ENCODE data around the gene CFAP97. TPM values are rescaled to one million over a fixed set of nuclear protein-coding genes. Genes with fewer than 3 reads are reported as not detected.
A peak's percentile ranks its signal among the peaks of the same experiment; 100 is the strongest.

Gene CFAP97
- total and polyA plus RNA-seq, 9 of the 15 experiments (the other 6 are each of a cell fraction or from before 2014, with no cell fraction given), result 17.3 to 57.8 (median 44.4) TPM

DNA sequence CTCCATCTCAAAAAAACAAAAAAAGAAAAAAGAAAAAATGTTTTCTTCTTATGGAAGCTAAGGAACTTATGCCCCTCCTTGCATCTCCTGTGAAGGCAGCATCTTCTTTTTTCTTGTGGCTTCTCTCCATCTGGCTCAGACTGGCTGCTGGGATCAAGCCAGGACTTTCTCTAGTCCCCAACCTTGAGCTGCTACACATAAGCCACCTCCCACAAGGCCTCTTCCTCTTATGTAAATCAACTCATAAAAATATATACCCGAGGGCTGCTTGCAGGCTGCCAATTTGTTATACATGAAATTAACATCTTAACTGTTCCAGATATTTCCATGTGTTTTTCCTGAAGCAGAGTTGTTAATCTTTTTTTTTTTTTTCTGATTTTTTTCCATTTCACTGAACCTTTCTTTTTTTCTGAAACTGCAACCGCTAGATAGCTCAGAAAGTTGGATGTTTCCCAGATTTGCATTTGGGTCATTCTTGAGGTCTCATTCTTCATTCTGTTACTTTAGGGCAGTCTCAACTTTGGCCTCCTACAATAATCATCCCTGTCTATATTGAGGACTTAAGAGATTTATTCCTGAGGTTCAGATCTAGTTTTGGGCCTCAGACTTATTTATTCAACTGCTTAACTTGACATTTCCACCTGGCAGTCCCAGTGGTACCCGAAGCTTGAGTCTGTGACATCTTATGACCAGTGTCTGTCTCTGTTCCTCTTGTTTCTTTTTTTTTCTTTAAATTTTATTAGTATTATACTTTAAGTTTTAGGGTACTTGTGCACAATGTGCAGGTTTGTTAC, 15.9 kb upstream of the CFAP97 start (continued):
- TF ChIP-seq, protein P1, sequence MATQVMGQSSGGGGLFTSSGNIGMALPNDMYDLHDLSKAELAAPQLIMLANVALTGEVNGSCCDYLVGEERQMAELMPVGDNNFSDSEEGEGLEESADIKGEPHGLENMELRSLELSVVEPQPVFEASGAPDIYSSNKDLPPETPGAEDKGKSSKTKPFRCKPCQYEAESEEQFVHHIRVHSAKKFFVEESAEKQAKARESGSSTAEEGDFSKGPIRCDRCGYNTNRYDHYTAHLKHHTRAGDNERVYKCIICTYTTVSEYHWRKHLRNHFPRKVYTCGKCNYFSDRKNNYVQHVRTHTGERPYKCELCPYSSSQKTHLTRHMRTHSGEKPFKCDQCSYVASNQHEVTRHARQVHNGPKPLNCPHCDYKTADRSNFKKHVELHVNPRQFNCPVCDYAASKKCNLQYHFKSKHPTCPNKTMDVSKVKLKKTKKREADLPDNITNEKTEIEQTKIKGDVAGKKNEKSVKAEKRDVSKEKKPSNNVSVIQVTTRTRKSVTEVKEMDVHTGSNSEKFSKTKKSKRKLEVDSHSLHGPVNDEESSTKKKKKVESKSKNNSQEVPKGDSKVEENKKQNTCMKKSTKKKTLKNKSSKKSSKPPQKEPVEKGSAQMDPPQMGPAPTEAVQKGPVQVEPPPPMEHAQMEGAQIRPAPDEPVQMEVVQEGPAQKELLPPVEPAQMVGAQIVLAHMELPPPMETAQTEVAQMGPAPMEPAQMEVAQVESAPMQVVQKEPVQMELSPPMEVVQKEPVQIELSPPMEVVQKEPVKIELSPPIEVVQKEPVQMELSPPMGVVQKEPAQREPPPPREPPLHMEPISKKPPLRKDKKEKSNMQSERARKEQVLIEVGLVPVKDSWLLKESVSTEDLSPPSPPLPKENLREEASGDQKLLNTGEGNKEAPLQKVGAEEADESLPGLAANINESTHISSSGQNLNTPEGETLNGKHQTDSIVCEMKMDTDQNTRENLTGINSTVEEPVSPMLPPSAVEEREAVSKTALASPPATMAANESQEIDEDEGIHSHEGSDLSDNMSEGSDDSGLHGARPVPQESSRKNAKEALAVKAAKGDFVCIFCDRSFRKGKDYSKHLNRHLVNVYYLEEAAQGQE (IDR thresholded peaks at IDR 0.05; ENCODE audit: borderline replicate concordance), result 0 out of 2 replicates have a peak, but pooled peaks have one; percentile 19
- TF ChIP-seq, protein P1 (CRISPR knock-in tag; IDR thresholded peaks at IDR 0.05; ENCODE audit: low read depth), result no peak
- TF ChIP-seq ZEB2 (IDR thresholded peaks at IDR 0.05), result no peak
- TF ChIP-seq GTF2A2 (tag; IDR thresholded peaks at IDR 0.05), result no peak
- TF ChIP-seq CBX2 (IDR thresholded peaks at IDR 0.05; ENCODE audit: insufficient read depth, low read length, poor library complexity, severe bottlenecking), result no peak
